ENCODE results near the gene C13orf42. TPM values are rescaled to one million over a fixed set of nuclear protein-coding genes. Genes with fewer than 3 reads are reported as not detected.

C13orf42 gene
- total and polyA plus RNA-seq, 2 donors (not counting 3 experiments of a cell fraction or from before 2014, with no cell fraction given), result not detected

DNA sequence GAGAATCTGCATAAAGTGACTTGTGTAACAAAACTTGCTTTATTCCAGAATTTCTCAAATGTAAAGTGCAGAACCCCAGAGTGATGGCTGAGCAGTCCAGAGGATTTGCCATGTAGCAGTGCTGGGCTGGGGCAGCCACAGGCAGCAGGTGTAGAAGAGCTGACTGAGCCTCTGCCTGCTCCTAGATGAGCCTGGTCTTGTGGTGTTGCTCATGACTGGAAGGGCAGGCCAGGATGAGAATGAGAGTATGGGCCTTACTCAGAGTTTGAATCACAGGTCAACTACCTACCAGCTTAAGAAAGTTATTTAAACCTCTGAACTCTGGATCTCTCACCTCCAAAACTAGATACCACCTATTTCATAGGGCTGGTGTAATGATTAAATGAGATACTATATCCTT, 2.9 kb upstream of the C13orf42 start:
- no peaks in the 10 kb centered on the region for H3K36me3 ChIP-seq (ENCODE audit: control insufficient read depth in 2 of 2, extremely low read depth in 1 of 2, insufficient read depth in 2 of 2, low read length in 2 of 2)
- H3K79me2 ChIP-seq (ENCODE audit: control insufficient read depth, insufficient read depth, low read length), result no peaks in the 10 kb centered on the region
- H3K4me3 ChIP-seq (replicated peaks in 1 of 3; ENCODE audit: insufficient read depth in 1 of 3, low read depth in 1 of 3, low read length in 3 of 3), result no peak overlapping the region
- no peaks in the 10 kb centered on the region for H4K20me1 ChIP-seq (replicated peaks; ENCODE audit: control insufficient read depth, extremely low read depth, insufficient read depth, low read length)
- FAIRE-seq (no peak), DNase-seq (ENCODE audit: low read depth, low spot score) (no peak)
- H3K9me1 ChIP-seq (replicated peaks; ENCODE audit: control insufficient read depth, extremely low read depth, insufficient read depth, low read length), result no peaks in the 10 kb centered on the region
- no peak overlapping the region for H2AFZ ChIP-seq (ENCODE audit: low read depth, low read length)
- no peaks in the 10 kb centered on the region for H3K9me3 ChIP-seq (replicated peaks; ENCODE audit: control insufficient read depth, insufficient read depth, low read length)
- dilution Hi-C loops (cut with MboI; ENCODE audit: extremely low pct_ligation_motif_present, low sequenced_read_pairs) (no loop called here), intact Hi-C loops (cut with micrococcal nuclease) (no loop called here)
- POLR2A ChIA-PET, result no interaction called here
- BruUV-seq (replicated peaks), result no TSS peak
- no peak overlapping the region for H3K27ac ChIP-seq (ENCODE audit: insufficient read depth, low read depth, low read length)
- TF ChIP-seq, protein P1, sequence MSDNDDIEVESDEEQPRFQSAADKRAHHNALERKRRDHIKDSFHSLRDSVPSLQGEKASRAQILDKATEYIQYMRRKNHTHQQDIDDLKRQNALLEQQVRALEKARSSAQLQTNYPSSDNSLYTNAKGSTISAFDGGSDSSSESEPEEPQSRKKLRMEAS (IDR thresholded peaks at IDR 0.05; ENCODE audit: insufficient read depth, insufficient read length), result no peak
- no peak for TF ChIP-seq FOS (IDR thresholded peaks at IDR 0.05; ENCODE audit: borderline replicate concordance, insufficient read depth, low read length)
- TF ChIP-seq POLR2AphosphoS5 (IDR thresholded peaks at IDR 0.05; ENCODE audit: insufficient read depth, low read depth, low read length), result no peak
- TF ChIP-seq POLR2A (IDR thresholded peaks at IDR 0.05; ENCODE audit: low read depth, low read length), result no peak
- TF ChIP-seq JUN (IDR thresholded peaks at IDR 0.05; ENCODE audit: borderline replicate concordance, insufficient read depth, insufficient read length, low read depth), result no peak
- TF ChIP-seq MYC (IDR thresholded peaks at IDR 0.05; ENCODE audit: low read depth, low read length), result no peak
- no peak for TF ChIP-seq CTCF (IDR thresholded peaks at IDR 0.05; ENCODE audit: extremely low read depth in 1 of 2, insufficient read depth in 1 of 2, low read depth in 1 of 2, low read length in 2 of 2)
- TF ChIP-seq EZH2 (IDR thresholded peaks at IDR 0.05; ENCODE audit: borderline replicate concordance, low read depth, low read length, severe bottlenecking), result no peak
- TF ChIP-seq GATA2 (IDR thresholded peaks at IDR 0.05; ENCODE audit: insufficient read depth, insufficient read length, low read depth, low read length), result no peak
- CTCF ChIA-PET, result interaction anchor here (4.5 kb wide), 1 partner anchor 10 kb away, joined by 38 read pairs; no protein-coding TSS in a partner anchor
- H3K4me1 ChIP-seq (ENCODE audit: control insufficient read depth, extremely low read depth, insufficient read depth, low read length), result no peaks in the 10 kb centered on the region
- H3K9ac ChIP-seq (replicated peaks; ENCODE audit: extremely low read depth, insufficient read depth, low read length), result no peak overlapping the region
- H3K4me2 ChIP-seq (ENCODE audit: insufficient read depth, low read length), result no peak overlapping the region
- H3K27me3 ChIP-seq (ENCODE audit: control insufficient read depth in 2 of 2, insufficient read depth in 2 of 2, low read length in 2 of 2), result peaks cover 0 to 2% of the 10 kb centered on the region in 2 experiments
